ENCODE measurements around the gene CLEC3B.
A peak's percentile ranks its signal among the peaks of the same experiment; 100 is the strongest.

DNA sequence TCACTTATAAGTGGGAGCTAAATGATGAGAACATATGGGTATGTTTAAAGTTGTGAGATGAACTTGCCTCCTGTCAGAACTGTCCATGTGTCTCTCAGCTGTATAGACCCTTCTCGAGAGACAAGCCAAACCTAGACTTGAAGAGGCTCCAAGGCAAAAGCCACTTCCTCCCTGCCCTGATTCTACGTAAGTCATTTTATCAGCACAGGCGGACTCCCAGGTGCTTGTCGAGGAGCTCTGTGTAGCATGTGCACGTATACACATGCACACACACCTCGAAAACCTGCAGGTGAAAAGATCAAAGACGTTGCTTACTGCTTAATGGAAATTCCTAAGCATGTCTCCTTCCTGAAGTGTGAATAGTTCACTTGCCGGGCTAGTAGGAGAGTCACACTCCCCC, 5.6 kb upstream of the CLEC3B start:
- TF ChIP-seq, protein P1, sequence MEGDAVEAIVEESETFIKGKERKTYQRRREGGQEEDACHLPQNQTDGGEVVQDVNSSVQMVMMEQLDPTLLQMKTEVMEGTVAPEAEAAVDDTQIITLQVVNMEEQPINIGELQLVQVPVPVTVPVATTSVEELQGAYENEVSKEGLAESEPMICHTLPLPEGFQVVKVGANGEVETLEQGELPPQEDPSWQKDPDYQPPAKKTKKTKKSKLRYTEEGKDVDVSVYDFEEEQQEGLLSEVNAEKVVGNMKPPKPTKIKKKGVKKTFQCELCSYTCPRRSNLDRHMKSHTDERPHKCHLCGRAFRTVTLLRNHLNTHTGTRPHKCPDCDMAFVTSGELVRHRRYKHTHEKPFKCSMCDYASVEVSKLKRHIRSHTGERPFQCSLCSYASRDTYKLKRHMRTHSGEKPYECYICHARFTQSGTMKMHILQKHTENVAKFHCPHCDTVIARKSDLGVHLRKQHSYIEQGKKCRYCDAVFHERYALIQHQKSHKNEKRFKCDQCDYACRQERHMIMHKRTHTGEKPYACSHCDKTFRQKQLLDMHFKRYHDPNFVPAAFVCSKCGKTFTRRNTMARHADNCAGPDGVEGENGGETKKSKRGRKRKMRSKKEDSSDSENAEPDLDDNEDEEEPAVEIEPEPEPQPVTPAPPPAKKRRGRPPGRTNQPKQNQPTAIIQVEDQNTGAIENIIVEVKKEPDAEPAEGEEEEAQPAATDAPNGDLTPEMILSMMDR (IDR thresholded peaks at IDR 0.05), result no peak
- TF ChIP-seq, protein P2, sequence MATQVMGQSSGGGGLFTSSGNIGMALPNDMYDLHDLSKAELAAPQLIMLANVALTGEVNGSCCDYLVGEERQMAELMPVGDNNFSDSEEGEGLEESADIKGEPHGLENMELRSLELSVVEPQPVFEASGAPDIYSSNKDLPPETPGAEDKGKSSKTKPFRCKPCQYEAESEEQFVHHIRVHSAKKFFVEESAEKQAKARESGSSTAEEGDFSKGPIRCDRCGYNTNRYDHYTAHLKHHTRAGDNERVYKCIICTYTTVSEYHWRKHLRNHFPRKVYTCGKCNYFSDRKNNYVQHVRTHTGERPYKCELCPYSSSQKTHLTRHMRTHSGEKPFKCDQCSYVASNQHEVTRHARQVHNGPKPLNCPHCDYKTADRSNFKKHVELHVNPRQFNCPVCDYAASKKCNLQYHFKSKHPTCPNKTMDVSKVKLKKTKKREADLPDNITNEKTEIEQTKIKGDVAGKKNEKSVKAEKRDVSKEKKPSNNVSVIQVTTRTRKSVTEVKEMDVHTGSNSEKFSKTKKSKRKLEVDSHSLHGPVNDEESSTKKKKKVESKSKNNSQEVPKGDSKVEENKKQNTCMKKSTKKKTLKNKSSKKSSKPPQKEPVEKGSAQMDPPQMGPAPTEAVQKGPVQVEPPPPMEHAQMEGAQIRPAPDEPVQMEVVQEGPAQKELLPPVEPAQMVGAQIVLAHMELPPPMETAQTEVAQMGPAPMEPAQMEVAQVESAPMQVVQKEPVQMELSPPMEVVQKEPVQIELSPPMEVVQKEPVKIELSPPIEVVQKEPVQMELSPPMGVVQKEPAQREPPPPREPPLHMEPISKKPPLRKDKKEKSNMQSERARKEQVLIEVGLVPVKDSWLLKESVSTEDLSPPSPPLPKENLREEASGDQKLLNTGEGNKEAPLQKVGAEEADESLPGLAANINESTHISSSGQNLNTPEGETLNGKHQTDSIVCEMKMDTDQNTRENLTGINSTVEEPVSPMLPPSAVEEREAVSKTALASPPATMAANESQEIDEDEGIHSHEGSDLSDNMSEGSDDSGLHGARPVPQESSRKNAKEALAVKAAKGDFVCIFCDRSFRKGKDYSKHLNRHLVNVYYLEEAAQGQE (IDR thresholded peaks at IDR 0.05; ENCODE audit: insufficient read depth in 1 of 2, low read depth in 2 of 2, low read length in 1 of 2), result no peak
- 0 out of 2 replicates have a peak, but pooled peaks have one; percentile 15 for TF ChIP-seq TCF7L2 (IDR thresholded peaks at IDR 0.05; ENCODE audit: low read depth, low read length)

Data from Panc1 (cell line).